Measurements from ENCODE around the gene DNAAF3.

DNAAF3 gene

GRCh38 chr19:55115446-55116065, 50.9 kb downstream of the DNAAF3 start:
- DNase-seq, result no peak

DNA sequence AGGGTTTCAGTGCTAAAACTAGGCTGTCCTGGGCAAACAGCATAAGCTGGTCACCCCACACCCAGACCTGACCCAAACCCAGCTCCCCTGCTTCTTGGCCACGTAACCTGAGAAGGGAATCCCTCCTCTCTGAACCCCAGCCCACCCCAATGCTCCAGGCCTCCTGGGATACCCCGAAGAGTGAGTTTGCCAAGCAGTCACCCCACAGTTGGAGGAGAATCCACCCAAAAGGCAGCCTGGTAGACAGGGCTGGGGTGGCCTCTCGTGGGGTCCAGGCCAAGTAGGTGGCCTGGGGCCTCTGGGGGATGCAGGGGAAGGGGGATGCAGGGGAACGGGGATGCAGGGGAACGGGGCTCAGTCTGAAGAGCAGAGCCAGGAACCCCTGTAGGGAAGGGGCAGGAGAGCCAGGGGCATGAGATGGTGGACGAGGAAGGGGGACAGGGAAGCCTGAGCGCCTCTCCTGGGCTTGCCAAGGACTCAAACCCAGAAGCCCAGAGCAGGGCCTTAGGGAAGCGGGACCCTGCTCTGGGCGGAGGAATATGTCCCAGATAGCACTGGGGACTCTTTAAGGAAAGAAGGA, 51.8 kb downstream of the DNAAF3 start:
- DNase-seq, result no peak

DNA sequence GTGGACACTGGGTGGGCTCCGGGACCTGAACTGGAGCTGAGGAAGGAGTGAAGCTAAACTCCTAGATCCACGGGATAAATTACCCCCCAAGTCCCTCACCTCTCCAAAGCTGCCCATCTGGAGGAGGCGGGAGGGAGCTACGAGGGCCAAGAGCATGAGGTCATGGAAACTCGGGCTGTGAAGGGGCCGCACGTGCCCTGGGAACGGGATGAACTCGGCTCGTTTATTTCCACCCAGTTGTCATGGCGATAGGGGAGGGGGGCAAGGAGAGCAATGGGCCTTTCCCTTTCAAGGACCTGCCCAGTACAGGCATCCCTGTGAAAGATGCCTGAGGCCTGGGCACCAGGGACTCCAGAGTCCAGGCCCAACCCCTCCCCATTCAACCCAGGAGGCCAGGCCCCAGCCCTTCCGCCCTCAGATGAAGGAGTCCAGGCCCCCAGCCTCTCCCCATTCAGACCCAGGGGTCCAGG, 52.8 kb downstream of the DNAAF3 start:
- no peak for DNase-seq

DNA sequence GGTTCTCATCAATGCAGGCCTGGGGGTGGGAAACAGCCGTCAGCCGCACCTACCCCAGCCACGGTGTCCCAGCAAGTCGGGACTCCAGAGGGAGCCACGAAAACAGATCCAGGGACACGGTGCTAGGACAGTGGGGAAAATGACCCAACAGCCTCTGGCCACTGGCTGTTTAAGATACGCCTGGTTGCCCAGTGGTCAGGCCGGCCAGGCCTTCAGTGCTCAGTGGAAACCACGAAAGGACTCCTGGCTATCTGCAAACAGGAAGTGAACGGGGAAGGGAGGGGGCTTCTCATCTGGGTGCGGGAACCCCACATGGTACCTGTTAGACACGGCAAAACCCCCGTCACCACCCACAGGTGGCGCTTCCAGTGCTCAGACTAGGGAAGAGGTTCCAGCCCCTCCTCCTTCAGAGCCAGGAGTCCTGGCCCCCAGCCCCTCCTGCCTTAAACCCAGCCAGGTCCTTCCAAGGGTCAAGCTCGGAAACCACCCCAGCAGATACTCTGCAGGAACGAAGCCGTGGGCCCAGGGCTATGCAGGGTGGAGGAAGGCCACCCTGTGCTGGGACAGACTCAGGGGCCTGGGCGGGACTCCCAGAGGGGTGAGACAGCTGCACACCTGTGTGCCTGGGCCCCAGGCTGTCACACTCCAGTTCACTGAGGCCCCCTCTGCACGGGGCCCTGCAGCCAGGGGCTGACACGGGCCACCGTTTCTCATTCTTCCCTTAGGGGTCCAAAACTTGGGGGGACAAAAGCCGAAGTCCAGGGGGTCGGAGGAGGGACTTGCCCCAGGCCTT, 53.4 kb downstream of the DNAAF3 start:
- no peak for DNase-seq

GRCh38 chr19:55112246-55112776, 54.1 kb downstream of the DNAAF3 start:
- no peak for DNase-seq

GRCh38 chr19:55111238-55111831, 55.1 kb downstream of the DNAAF3 start:
- DNase-seq, result no peak

GRCh38 chr19:55109527-55110291, 56.7 kb downstream of the DNAAF3 start:
- no peak for DNase-seq

Measured in inflammatory macrophage treated with lipopolysaccharide for 4 hours (primary cell).